ENCODE results near the gene PPP2R2B.
"Not testable (repeated sequence)": the region's sequence is repeated elsewhere in the genome, so short reads cannot be mapped to it uniquely, and the experiment has no call there.

Gene PPP2R2B

DNA sequence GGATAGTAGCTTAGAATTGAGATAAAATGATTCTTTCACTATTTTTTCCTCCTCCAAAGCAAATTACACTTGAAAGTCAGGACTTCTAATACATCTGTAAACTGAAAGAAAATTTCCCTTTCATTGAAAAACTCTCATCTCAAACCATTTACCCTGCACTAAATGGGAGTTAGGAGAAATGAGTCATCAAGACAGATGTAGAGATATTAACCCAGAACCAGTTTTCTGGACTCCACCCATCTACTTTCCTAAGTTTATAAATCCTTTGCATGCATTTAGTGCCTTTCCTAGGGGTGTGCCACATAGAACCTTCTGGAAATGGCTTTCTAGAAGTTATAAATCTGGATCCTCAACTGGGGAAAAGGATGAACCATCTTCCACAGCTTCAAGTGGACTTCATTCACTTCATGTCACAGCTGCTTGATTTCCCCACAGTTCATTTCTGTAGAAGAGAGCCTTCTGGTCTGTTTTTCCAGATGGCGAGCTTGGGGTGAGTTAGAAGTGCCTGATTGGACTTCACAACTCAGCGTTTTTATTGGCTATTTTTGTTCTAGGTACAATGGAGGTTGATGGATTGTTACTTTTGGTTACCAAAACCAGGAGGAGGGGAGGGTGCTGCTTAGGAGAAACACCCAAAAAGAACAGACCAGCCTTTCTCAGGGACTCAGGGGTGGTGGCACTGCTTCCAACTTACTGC lies 290.1 kb downstream of the PPP2R2B start:
- DNase-seq, result no peak

DNA sequence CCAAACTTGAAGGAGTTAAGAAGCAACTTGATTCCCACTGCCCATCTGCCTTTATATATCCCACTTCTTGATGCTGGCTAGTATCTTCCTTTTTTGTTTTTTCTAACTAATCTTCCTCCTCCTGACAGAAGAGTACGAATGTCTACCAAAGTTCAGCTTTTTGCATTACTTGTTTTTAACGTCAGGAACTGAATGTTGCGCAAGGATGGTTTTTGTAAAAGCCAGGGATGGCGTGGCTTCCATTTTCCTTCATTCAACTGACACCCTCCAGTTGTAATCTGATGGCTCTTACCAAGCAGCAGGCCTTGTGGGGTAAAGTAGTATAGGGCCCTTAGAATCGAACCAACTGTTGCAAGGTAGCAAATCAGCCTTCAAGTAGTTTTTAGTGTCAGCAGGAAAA lies 291.8 kb downstream of the PPP2R2B start:
- DNase-seq, result no peak

DNA sequence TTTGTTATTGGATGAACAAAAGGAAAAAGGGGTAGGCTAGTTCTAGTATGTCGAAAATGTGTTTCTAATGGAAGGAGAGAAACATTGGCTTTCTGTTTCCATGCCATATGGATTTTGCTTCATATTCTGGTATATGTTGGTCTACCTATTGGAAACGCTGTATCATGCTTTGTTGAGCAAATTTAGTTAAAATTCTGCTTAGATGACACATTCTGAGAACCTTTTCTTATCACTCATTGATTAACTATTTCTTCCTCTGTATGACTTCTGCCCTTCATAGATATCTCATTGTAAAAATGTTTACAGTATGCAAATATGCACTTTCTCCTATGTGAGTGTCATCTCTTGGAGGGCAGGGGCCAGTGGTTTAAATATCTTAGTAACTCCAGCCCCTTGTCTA lies 293.8 kb downstream of the PPP2R2B start:
- DNase-seq, result no peak

- no peak for DNase-seq
Observed at GRCh38 chr5:146582051-146582596, 296.4 kb downstream of the PPP2R2B start.

GRCh38 chr5:146580237-146580636 lies 298.3 kb downstream of the PPP2R2B start:
- no peak for DNase-seq

DNA sequence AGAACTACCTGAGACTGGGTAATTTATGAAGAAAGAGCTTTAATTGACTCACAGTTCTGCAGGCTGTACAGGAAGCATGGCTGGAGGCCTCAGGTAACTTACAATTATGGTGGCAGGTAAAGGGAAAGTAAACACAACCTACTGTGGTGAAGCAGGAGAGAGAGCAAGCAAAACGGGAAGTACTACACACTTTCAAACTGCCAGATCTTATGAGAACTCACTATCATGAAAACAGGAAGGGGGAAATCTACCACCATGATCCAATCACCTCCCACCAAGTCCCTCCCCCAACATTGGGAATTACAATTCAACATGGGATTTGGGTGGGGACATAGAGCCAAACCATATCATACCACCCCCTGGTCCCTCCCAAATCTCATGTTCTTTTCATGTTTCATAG lies 303.8 kb downstream of the PPP2R2B start:
- no peak for DNase-seq

DNA sequence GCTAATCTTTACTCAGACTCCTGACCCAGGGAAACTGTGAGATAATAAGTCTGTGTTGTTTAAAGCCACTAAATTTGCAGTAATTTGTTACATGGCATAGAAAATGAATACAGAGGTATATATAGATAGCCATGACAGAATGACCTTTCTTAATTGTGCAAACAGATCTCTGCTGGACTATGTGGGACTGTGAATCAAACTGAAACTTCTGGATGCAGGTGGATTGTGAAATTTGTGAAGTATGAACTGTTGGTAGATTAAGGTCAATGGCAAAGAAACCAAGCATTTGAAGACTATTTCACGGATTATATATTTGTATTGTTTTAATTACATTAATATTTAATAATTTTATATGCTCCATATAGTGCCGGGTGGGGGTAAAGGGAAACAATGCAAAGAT lies 310.4 kb downstream of the PPP2R2B start:
- no peak for DNase-seq

DNA sequence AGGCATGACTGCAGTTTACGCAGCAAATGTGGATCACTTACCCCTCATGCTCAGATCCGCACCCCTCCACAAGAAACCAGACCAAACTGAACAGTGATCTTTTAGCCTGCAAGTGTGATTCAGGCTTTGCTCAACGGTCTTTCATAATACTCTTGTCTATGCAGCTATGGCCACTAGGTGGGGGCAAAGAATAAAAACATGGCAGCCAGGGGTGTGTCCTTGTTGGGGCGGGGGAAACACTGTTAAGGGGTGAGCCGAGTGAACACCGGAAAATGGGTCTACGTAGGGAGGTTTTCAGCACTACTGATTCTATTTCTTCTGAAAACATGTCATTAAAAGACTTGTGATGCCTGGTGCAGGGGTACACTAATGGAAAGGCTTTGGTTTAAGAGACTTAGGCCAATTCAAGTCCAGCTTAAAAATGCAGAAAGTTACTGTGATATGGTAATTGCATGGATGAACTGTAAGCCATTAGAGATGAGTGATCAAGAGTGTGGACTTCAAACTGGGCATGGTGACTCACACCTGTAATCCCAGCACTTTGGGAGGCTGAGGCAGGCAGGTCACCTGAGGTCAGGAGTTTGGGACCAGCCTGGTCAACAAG lies 312.7 kb downstream of the PPP2R2B start:
- peak; percentile 16 to 17 for DNase-seq

- no peak for DNase-seq
Observed at GRCh38 chr5:146564007-146564762, 314.4 kb downstream of the PPP2R2B start.

- no peak for DNase-seq
Observed at GRCh38 chr5:146562461-146562860, 316.1 kb downstream of the PPP2R2B start.

GRCh38 chr5:146561711-146562110 lies 316.8 kb downstream of the PPP2R2B start:
- no peak for DNase-seq

- DNase-seq, result no peak
Observed at GRCh38 chr5:146560205-146560812, 318.2 kb downstream of the PPP2R2B start.

DNA sequence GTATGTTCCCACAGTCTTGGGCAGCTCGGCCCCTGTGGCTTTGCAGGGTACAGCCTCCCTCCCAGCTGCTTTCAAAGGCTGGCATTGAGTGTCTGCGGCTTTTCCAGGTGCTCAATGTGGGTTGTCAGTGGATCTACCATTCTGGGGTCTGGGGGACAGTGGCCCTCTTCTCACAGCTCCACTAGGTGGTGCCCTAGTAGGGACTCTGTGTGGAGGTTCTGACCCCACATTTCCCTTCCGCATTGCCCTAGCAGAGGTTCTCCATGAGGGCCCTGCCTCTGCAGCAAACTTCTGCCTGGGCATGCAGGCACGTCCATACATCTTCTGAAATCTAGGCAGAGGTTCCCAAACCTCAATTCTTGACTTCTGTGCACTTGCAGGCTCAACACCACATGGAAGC lies 321.7 kb downstream of the PPP2R2B start:
- DNase-seq, result not testable (repeated sequence)

DNA sequence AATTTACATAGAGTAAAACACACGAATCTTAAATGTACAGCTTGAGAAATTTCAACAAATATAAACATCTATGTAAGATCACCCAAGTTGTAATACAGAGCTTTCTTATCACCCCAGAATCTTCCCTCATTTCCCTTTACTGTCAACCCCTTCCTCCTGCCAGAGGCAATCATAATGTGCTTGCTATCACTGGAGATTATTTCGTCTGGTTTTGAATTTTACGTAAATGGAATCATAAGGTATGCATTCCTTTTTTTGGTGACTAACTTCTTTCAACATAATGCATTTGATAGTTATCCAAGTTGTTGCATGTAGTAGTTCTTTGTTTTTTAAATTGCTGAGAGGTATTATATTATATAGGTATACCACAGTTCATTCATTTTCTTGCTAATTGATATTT lies 325.1 kb downstream of the PPP2R2B start:
- DNase-seq, result no peak

- DNase-seq, result no peak
Observed at GRCh38 chr5:146549615-146550014, 328.9 kb downstream of the PPP2R2B start.

DNA sequence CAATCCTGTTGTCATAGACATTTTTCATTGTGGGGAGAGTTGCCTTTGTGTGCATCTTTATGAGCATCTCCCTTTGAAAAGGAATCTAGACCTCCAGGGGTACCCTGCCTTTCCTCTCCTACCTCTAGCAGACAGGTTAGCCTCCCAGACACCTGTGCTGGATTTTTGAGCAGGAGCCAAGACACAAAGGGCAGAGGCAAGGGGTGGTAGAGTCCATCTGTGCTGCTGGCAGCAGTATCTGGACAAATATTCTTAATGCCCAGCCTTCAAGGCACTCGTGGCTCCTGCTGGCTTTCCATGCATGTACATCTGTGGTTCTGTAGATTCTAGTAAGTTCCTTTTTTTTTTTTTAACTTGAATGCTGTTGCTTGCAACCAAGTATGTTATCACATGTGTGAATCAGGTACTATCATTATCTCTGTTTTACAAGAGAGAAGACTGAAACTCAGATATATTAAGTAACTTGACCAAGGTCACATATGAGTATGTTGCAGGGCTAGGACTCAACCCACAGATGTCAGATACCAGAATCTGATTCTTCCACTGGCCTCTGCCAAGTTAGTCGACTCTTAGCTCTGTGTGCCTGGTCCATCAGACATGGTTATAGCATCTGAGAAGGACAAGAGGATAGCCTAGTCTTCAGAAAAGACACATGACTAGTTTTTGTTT lies 329.6 kb downstream of the PPP2R2B start:
- no peak for DNase-seq

DNA sequence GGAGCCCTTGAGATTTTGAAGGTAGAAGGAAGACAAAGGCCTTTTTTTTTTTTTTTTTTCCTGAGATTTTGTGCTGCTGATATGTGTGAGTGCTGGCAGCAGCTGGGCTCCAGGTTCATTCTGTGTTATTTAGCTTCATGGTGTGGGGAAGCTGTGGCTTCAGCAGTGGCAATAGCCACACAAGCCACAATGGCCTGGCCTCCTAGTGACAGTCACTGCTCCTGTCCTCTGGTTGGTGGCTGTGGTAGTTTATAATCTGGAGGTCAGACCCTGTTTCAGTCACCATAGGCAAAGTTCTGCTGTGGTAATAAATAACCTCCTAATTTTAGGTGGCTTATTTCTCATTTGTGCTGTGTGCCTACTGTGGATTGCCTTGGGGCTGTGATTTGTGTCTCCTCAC lies 334.3 kb downstream of the PPP2R2B start:
- DNase-seq, result no peak

DNA sequence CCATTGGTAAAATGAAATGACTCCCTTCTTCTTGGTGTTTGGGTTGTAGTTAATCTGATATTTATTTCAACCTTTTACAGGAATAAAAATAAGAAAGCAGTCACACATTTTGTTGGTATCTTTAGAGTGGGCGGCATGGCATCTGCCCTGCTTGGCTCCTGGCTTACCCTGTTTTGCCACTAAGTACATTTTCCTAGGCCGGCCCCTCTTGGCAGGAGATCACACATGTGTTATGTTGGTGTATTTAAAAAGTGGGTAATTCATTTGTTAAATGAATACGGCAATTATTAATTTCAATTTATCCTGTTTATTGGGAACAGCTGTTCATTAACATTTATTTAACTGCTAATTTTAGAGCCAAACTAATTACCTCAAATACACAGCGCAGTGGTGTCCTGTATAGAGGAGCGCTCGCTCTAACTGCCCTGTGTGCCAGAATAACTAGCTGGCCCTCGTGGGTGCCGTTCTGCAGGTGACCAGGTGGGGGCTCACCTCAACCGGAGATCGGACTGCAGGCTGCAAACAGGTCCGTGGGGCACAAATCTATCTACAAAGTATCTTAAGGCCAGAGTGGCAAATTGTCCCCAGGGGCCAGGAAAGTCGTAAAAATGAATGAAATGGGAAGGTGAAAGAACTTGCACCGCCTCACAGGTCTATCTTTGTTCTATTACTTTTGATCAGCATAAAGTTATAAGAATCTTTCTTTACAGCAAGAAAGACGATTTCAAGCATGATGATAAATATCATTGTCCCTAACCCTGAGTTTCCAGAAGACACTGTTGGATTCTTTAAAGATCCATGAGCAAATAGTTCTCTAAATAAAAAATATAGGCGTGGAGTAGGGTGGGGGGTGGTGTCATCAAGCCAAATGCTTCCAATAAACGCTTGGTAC lies 336.4 kb downstream of the PPP2R2B start:
- peak; percentile 62 for DNase-seq

DNA sequence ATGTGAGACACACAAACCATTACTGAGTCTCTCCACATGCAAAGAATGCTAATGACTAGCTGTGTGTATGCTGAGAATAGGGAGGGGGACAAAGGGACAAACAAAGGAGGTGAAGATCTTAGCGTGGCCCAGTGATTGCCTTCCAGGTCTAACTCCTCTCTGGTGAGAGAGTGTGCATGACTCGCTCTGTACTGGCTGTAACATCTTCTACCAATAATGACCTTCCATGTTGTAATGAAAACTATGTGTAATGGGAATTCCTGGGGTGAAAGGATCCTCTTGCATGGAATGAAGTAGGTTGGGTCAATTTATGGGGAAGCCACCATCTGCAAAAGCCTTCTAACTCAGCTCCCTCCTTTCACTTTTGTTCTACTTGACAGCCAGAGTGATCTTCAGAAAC lies 338.1 kb downstream of the PPP2R2B start:
- DNase-seq, result no peak

GRCh38 chr5:146539973-146540372 lies 338.6 kb downstream of the PPP2R2B start:
- no peak for DNase-seq

DNA sequence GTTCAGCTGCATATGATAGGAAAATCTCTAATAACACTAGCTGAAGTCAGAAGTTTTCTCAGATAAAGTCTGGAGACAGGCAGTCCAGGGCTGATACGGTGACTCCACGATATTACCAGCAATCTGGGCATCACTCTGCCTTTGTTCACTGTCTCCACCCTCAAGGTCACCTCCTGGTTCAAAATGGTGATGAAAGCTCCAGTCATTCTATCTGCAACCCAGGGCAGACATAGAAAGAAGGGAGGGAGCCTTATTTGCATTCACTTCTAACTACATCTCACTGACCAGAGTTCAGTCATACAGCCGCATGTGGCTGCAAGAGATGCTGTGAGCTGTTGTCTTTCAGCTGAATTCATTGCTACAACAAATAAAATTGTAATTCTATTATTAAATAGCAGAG lies 340.1 kb downstream of the PPP2R2B start:
- DNase-seq, result no peak

- DNase-seq, result no peak
Observed at GRCh38 chr5:146533882-146534281, 344.7 kb downstream of the PPP2R2B start.

Measured in activated CD4-positive, alpha-beta T cell treated with anti-CD3 and anti-CD28 coated beads, Interleukin-2, amount 50 U/mL, for 4 hours (primary cell).